ENCODE results near the gene SLC13A3.

SLC13A3 gene

GRCh38 chr20:46573788-46574584 is 77.3 kb downstream of the SLC13A3 start:
- DNase-seq = no peak

DNA sequence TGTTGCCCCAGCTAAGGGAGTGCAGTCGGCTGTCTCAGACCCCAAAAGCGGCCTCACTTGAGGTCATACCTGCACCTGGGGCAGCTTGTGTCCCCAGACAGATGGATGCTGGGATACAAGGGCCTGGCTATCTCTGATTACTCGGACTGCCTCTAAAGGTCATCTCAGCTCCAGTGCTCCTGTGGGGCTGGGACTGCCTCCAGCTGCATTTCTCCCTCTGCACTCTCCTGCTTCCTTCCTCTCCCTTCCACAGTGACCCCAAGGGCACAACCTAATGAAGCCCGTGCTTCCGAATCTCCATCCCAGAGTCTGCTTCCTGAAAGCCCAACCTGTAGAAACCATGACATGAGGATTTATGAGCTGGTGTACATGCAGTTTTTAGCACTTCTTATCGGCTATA is 78.0 kb downstream of the SLC13A3 start:
- DNase-seq = no peak

DNA sequence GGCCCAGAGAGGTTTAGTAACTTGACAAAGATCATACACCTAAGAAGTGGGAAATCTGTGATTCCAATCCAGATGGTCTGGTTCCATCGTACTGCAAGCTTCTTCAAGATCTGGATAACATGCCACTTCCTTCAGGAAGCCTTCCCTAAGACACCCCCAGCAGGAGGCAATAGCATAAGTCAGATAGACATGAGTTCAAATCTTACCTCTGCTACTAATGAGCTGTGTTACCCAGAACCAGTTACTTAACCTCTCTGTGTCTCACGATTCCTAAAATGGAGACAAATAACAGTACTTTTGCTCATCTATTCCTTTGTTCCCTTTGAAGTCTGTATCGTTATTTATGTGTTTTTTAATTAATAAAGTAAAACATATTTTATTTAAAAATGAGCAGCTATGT is 78.5 kb downstream of the SLC13A3 start:
- DNase-seq = no peak

- no peak for DNase-seq
Measured at GRCh38 chr20:46572153-46572552, 79.1 kb downstream of the SLC13A3 start.

GRCh38 chr20:46571418-46571817 is 79.8 kb downstream of the SLC13A3 start:
- DNase-seq = no peak

DNA sequence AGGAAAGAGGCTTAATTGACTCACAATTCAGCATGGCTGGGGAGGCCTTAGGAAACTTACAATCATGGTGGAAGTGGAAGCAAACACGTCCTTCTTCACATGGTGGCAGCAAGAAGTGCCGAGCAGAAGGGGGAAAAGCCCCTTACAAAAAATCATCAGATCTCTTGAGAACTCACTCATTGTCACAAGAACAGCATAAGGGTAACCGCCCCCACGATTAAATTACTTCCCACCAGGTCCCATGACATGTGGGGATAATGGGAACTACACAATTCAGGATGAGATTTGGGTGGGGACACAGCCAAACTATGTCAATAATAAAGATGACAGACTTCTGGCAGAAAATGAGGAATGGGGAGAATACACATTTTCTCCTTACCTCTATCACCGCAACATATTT is 80.3 kb downstream of the SLC13A3 start:
- no peak for DNase-seq

GRCh38 chr20:46569961-46570360 is 81.3 kb downstream of the SLC13A3 start:
- DNase-seq = no peak

DNA sequence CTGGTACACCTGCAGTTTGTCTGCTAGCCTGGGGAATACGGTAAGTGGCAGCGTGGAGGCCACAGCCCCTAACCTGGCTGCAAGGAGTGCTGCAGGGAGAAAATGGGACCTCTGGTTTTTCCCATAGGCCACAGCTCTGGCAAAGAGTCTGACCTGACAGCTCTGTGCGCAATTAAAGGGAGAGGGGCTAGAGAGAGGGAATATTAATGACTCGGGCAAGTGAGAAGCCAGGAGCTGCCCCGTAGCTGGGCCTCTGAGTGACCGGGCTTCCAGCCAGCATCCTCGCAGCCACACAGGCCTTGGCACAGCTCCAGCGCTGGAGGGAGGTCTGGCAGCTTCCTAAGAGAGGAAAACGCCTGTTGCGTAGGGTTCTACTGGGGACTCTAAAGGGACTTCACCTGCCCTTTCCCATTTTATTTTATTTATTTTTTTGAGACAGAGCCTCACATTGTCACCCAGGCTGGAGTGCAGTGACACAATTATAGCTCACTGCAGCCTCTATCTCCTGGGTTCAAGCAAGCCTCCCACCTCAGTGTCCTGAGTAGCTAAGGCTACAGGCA is 82.6 kb downstream of the SLC13A3 start:
- no peak for DNase-seq

- DNase-seq = no peak
Measured at GRCh38 chr20:46566125-46566524, 85.1 kb downstream of the SLC13A3 start.

- DNase-seq = no peak
Measured at GRCh38 chr20:46564241-46564957, 86.9 kb downstream of the SLC13A3 start.

DNA sequence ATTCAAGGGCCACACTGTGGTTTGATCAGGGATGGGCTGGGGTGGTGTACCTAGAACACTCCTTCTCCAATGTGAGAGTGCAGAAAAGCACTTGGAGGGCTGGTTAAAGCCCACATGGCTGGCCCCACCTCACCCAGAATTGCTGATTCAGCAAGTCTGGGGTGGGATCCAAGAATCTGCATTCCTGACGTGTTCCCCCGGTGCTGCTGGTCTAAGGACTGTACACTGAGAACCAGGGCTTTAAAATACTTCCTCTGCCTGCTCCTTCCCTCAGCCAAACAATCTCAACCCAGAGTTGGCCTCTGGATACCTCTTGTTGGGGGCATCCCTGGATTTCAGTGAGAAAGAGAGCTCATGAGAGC is 87.4 kb downstream of the SLC13A3 start:
- DNase-seq = no peak

GRCh38 chr20:46563170-46563859 is 87.9 kb downstream of the SLC13A3 start:
- no peak for DNase-seq

GRCh38 chr20:46562373-46563169 is 88.7 kb downstream of the SLC13A3 start:
- peak; percentile 64 for DNase-seq

GRCh38 chr20:46562009-46562372 is 89.3 kb downstream of the SLC13A3 start:
- no peak for DNase-seq

DNA sequence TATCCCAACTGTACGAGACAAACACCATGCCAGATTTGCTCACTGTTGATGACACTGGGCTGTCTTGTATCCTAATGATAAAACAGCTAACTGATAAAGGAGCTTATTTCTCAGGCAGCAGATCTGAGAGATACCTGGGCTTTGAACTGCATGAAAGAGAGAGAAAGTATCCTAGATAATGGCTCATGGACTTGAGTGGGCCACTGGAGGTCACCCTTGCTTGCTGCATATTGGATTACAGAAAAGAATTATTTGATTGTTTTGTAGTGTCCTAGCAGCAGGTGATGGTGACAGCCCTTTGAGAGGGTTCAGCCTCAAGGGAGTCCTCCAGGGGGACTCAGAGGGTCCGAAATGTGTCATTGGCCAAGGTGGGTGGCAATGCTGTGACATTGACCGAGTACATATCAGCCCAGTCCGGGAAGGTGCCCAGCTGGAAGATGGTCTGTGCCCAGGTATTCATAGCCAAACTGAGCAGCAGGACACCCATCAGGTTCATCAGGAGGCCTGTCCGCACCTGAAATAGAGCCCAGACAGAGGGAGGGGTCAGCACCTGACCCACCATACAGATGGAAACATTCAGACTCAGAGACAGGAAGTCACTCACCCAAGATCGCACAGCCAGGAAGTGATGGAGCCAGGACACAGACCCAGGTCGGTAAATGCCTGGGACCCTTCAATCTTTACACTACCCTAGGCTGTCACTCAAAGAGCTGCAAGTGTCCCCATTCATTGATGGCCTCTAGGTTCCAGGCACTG is 91.4 kb downstream of the SLC13A3 start:
- no peak for DNase-seq

- no peak for DNase-seq
Measured at GRCh38 chr20:46559001-46559400, 92.3 kb downstream of the SLC13A3 start.

GRCh38 chr20:46558511-46558959 is 92.7 kb downstream of the SLC13A3 start:
- peak; percentile 91 for DNase-seq

DNA sequence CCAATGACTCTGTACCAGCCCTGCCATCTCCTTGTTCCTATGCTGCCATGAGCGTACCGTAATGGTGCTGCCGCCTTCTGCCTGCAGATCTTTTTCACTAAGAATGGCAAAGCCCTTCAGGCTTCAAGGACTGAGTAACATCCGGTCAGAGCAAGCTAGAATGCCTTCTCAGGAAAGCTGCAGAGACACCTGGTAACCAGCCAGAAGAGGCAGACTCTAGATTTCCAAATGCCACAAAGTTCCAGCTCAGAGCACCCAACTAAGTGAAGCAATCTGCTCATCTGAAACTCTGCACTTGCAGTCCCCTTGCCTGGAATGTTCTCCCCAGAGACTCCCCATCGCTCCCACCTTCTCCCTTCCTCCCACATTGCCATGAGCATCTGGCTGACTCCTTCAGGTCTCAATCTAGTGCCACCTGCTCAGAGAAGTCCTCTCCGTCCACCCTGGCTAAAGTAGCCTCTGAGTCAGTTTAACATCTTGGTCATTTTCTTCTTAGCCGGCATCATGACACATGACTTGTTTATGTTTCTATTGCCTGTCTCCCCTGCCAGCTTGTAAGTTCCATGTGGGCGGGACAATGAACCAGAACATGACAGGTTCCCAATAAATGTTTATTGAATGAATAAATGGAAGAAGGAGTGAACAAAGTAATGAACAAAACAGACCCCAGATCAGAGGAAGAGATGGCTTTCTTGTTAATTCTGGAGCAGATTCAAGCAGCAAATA is 93.9 kb downstream of the SLC13A3 start:
- peak; percentile 61 for DNase-seq

GRCh38 chr20:46555370-46555956 is 95.8 kb downstream of the SLC13A3 start:
- DNase-seq = no peak

- DNase-seq = no peak
Measured at GRCh38 chr20:46554828-46555227, 96.4 kb downstream of the SLC13A3 start.

GRCh38 chr20:46553926-46554325 is 97.3 kb downstream of the SLC13A3 start:
- DNase-seq = no peak

Data from kidney glomerular epithelial cell (primary cell).